CD14-positive monocyte (primary cell): ENCODE results near the gene YWHAE. TPM values are rescaled to one million over a fixed set of nuclear protein-coding genes. Genes with fewer than 3 reads are reported as not detected.

ENCODE experiments used
- DNase-seq, 3 donors: peaks; one replicate each; pipeline ENCODE4 v3.0.0-alpha.2; 2011 to 2022
- H2AFZ ChIP-seq: 2 replicates; pipeline ENCODE4 v1.6.0; 2012; ENCODE audit warnings: mild to moderate bottlenecking, low read depth, low read length, inconsistent platforms; ENCODE audit not compliant: insufficient read depth, poor library complexity, severe bottlenecking
- H3K27ac ChIP-seq, 2 donors: 1 replicate in 1 of 2; 2 replicates in 1 of 2; pipeline ENCODE4 v1.5.1; 2012 to 2013; ENCODE audit warnings: low read length in 2 of 2, control low read depth in 1 of 2, inconsistent platforms in 1 of 2, low read depth in 1 of 2, mild to moderate bottlenecking in 1 of 2
- H3K27me3 ChIP-seq, 2 donors: one replicate each; pipeline versions ENCODE4 v1.6.0 to v1.6.1; 2011 to 2013; ENCODE audit warnings: low read length in 2 of 2; ENCODE audit not compliant: control insufficient read depth in 2 of 2, insufficient read depth in 2 of 2
- H3K36me3 ChIP-seq, 2 donors: replicated peaks in 1 of 2; 1 replicate in 1 of 2; 2 replicates in 1 of 2; pipeline versions ENCODE4 v1.5.1 to v1.6.1; 2012 to 2013; ENCODE audit warnings: low read length in 2 of 2, control low read depth in 1 of 2, inconsistent platforms in 1 of 2, mild to moderate bottlenecking in 1 of 2; ENCODE audit not compliant: insufficient read depth in 2 of 2, control insufficient read depth in 1 of 2
- H3K4me1 ChIP-seq, 2 donors: 1 replicate in 1 of 2; 2 replicates in 1 of 2; pipeline versions ENCODE4 v1.5.1 to v1.6.1; 2012 to 2013; ENCODE audit warnings: low read length in 2 of 2, control low read depth in 1 of 2, inconsistent platforms in 1 of 2, mild to moderate bottlenecking in 1 of 2, moderate library complexity in 1 of 2; ENCODE audit not compliant: insufficient read depth in 2 of 2, control insufficient read depth in 1 of 2
- H3K4me2 ChIP-seq: replicated peaks from 2 replicates; pipeline ENCODE3; 2012; ENCODE audit warnings: low read length, moderate library complexity, mild to moderate bottlenecking; ENCODE audit not compliant: poor library complexity, severe bottlenecking; ENCODE audit errors: extremely low read depth
- H3K4me3 ChIP-seq, 3 experiments: fragments of 200-600 bp in 1 of 3; sonication (generic) in 1 of 3; replicated peaks in 1 of 3; 1 replicate in 2 of 3; 2 replicates in 1 of 3; pipeline ENCODE4 v1.5.1; 2011 to 2013; ENCODE audit warnings: low read length in 3 of 3, mild to moderate bottlenecking in 3 of 3, control low read depth in 2 of 3, low read depth in 2 of 3, inconsistent platforms in 1 of 3, moderate library complexity in 1 of 3
- H3K79me2 ChIP-seq: 2 replicates; pipeline ENCODE4 v1.6.0; 2012; ENCODE audit warnings: mild to moderate bottlenecking, control low read depth, inconsistent platforms, low read length, moderate library complexity; ENCODE audit not compliant: insufficient read depth
- H3K9ac ChIP-seq: 2 replicates; pipeline ENCODE4 v1.6.0; 2017; ENCODE audit warnings: low read length, mild to moderate bottlenecking; ENCODE audit not compliant: insufficient read depth, poor library complexity, severe bottlenecking
- H3K9me3 ChIP-seq, 2 donors: replicated peaks in 1 of 2; 1 replicate in 1 of 2; 2 replicates in 1 of 2; pipeline versions ENCODE4 v1.5.1 to v1.6.1; 2012 to 2013; ENCODE audit warnings: low read length in 2 of 2, control low read depth in 1 of 2; ENCODE audit not compliant: control insufficient read depth in 1 of 2, insufficient read depth in 1 of 2
- H4K20me1 ChIP-seq: 2 replicates; pipeline ENCODE4 v1.6.0; 2012; ENCODE audit warnings: mild to moderate bottlenecking, low read length, control low read depth, moderate library complexity; ENCODE audit not compliant: insufficient read depth
- H3K27ac Mint-ChIP-seq, 7 donors: one replicate each; pipeline ENCODE4 v1.8.0; 2020; ENCODE audit warnings: mild to moderate bottlenecking in 7 of 7, mixed read lengths in 7 of 7, moderate library complexity in 6 of 7, inconsistent platforms in 2 of 7
- H3K27me3 Mint-ChIP-seq, 3 donors: one replicate each; pipeline ENCODE4 v1.8.0; 2021 to 2022; ENCODE audit warnings: low read depth in 3 of 3, mild to moderate bottlenecking in 3 of 3, mixed read lengths in 3 of 3, moderate library complexity in 3 of 3, inconsistent platforms in 1 of 3
- H3K36me3 Mint-ChIP-seq, 2 donors: one replicate each; pipeline ENCODE4 v1.8.0; 2020; ENCODE audit warnings: mixed read lengths in 2 of 2, inconsistent platforms in 1 of 2, mild to moderate bottlenecking in 1 of 2
- H3K4me1 Mint-ChIP-seq: one replicate; pipeline ENCODE4 v1.8.0; 2020; ENCODE audit warnings: mild to moderate bottlenecking, mixed read lengths
- H3K4me3 Mint-ChIP-seq, 2 donors: one replicate each; pipeline ENCODE4 v1.8.0; 2020; ENCODE audit warnings: mild to moderate bottlenecking in 2 of 2, mixed read lengths in 2 of 2, moderate library complexity in 1 of 2
- H3K9me3 Mint-ChIP-seq, 7 donors: one replicate each; pipeline ENCODE4 v1.8.0; 2020 to 2022; ENCODE audit warnings: mixed read lengths in 7 of 7, mild to moderate bottlenecking in 6 of 7, moderate library complexity in 6 of 7, inconsistent platforms in 2 of 7
- CTCF ChIP-seq: fragments of 200-600 bp; IDR thresholded peaks from one replicate; pipeline ENCODE4 v1.8.0; 2022; ENCODE audit warnings: antibody characterized with exemption, mild to moderate bottlenecking
- WGBS: methylation state at CpG from one replicate; pipeline ENCODE4 v1.1.5; 2013; ENCODE audit warnings: missing lambda C conversion rate; ENCODE audit not compliant: insufficient coverage; 5-methylcytosine and 5-hydroxymethylcytosine counted together
- intact Hi-C, 2 donors: fragments of 100-400 bp; cut with micrococcal nuclease; formaldehyde crosslinking; loops; one replicate each; pipeline versions ENCODE4 v1.15.0 to v1.15.1; 2023
- polyA plus RNA-seq, 3 donors: library from polyadenylated mRNA; depleted of rRNA in 1 of 3; unstranded in 2 of 3; stranded (reverse) in 1 of 3; fragments of 300-500 nt in 2 of 3; fragments of >200 nt in 1 of 3; fragmentation: Illumina TruSeq in 2 of 3; gene quantifications; 1 replicate in 2 of 3; 2 replicates in 1 of 3; pipeline ENCODE4 v1.2.3, GENCODE V29; 2012 to 2021

The YWHAE gene
- polyA plus RNA-seq, 3 donors = 165 to 185 (median 168) TPM

GRCh38 chr17:1331708-1332107 is 68.3 kb downstream of the YWHAE start:
- 68% methylated on average over 4 of the region's 8 CpGs for WGBS
- H2AFZ ChIP-seq = no peak overlapping the region
- H3K36me3 ChIP-seq = no peaks in the 10 kb centered on the region
- no peaks in the 10 kb centered on the region for H3K4me1 ChIP-seq
- H3K4me2 ChIP-seq = no peak overlapping the region
- intact Hi-C loops = loop anchor here (1.0 to 10.0 kb wide), 6 partner anchors 54 to 209 kb away; partner anchors contain the start of genes BHLHA9 (in 1 of the 2) and TRARG1 (in 1 of the 2)
- peaks cover 0 to 2% (median 0%) of the 10 kb centered on the region in 7 donors for H3K9me3 Mint-ChIP-seq
- DNase-seq = no peak
- H3K4me3 ChIP-seq = no peak overlapping the region
- H3K79me2 ChIP-seq = no peaks in the 10 kb centered on the region
- H3K4me3 Mint-ChIP-seq = peak overlapping the region in 1 of 2 donors; percentile 49
- no peaks in the 10 kb centered on the region for H3K9me3 ChIP-seq
- no peak for TF ChIP-seq CTCF
- H3K27ac Mint-ChIP-seq = peak overlapping the region in 1 of 7 donors; percentile 47
- H3K27me3 Mint-ChIP-seq = peaks cover 16 to 32% (median 26%) of the 10 kb centered on the region in 3 donors
- no peaks in the 10 kb centered on the region for H3K36me3 Mint-ChIP-seq
- H4K20me1 ChIP-seq = no peaks in the 10 kb centered on the region
- peaks cover 3% of the 10 kb centered on the region for H3K4me1 Mint-ChIP-seq
- H3K27ac ChIP-seq = no peak overlapping the region
- peaks cover 0 to 3% of the 10 kb centered on the region in 2 donors for H3K27me3 ChIP-seq
- no peak overlapping the region for H3K9ac ChIP-seq

- Histone ChIP-seq H3K4me2 (no peak overlapping the region), H3K79me2 (no peaks in the 10 kb centered on the region), H3K9me3 (no peaks in the 10 kb centered on the region), H4K20me1 (no peaks in the 10 kb centered on the region), H3K9ac (no peak overlapping the region), H3K27ac (no peak overlapping the region), H3K4me3 (no peak overlapping the region), H3K36me3 (no peaks in the 10 kb centered on the region), H3K27me3 (peaks cover 0 to 7% of the 10 kb centered on the region in 2 donors), H3K4me1 (no peaks in the 10 kb centered on the region), H2AFZ (no peak overlapping the region)
- H3K36me3 Mint-ChIP-seq = no peaks in the 10 kb centered on the region
- H3K27me3 Mint-ChIP-seq = peaks cover 16 to 36% (median 30%) of the 10 kb centered on the region in 3 donors
- intact Hi-C loops = loop anchor here (5.0 to 10.0 kb wide), 5 partner anchors 53 to 208 kb away; partner anchors contain the start of genes BHLHA9 (in 1 of the 2) and TRARG1 (in 1 of the 2)
- H3K9me3 Mint-ChIP-seq = peaks cover 0 to 2% (median 0%) of the 10 kb centered on the region in 7 donors
- no peak overlapping the region for H3K4me3 Mint-ChIP-seq
- H3K4me1 Mint-ChIP-seq = peaks cover 3% of the 10 kb centered on the region
- no peak overlapping the region for H3K27ac Mint-ChIP-seq
- no peak for TF ChIP-seq CTCF
- 86% methylated on average over 11 of the region's 12 CpGs for WGBS
- DNase-seq = no peak
Observed at GRCh38 chr17:1329745-1330343, 70.2 kb downstream of the YWHAE start.
